Uterus (tissue), 2 donors: ENCODE data around the gene SLCO2B1.

ENCODE experiments used
- CTCF ChIP-seq, 4 experiments: fragments of 200-600 bp in 2 of 4; fragments of 450-650 bp in 2 of 4; sonication (generic) in 2 of 4; IDR thresholded peaks; one replicate each; pipeline ENCODE4 v1.5.1; 2016 to 2019; ENCODE audit warnings: antibody characterized with exemption in 4 of 4, mild to moderate bottlenecking in 2 of 4, moderate library complexity in 1 of 4
- POLR2A ChIP-seq, 2 donors: fragments of 450-650 bp; IDR thresholded peaks; one replicate each; pipeline ENCODE4 v1.6.1; 2016; ENCODE audit warnings: antibody characterized with exemption in 2 of 2, mild to moderate bottlenecking in 1 of 2, moderate library complexity in 1 of 2

GRCh38 chr11:75142714-75143419 lies 8.0 kb upstream of the SLCO2B1 start:
- peak in 1 of 4 experiments; percentile 17 for TF ChIP-seq CTCF (IDR thresholded peaks at IDR 0.05)
- no peak for TF ChIP-seq POLR2A (IDR thresholded peaks at IDR 0.05)
